ENCODE results near the gene ASIC1. TPM values are rescaled to one million over a fixed set of nuclear protein-coding genes. Genes with fewer than 3 reads are reported as not detected.

The ASIC1 gene
- total RNA-seq, 6 experiments from 2014 or later: 1.3 to 2.4 (median 1.6) TPM

DNA sequence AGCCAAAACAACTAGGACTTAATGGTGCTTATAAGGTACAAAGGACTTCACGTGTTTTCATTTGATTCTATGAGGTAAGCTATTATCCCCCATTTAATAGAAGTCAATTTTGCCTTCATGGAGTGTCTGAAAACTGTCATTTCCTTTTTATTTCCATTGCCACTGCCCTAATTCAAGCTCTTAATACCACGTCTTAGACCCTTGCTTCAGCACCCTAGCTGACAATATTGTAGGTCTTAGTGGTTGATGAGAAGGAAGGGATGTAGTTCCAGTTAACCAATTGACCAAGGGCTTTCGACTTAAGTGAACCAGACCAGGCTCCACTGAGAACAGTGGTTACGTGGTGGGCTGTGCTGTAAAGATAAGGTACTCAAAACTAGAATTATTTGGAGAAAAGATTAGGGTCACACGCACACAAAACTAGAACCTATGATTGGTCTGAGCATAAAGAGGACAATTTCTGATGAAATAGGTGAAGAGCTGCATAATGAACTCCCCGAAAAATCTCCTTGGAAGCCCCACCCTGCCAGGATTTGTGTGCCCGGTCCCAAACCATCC, 9.6 kb upstream of the ASIC1 start:
- Mint-ChIP-seq H3K27ac (no peak overlapping the region), H3K27me3 (ENCODE audit: insufficient read depth) (peaks cover 28% of the 10 kb centered on the region), H3K36me3 (ENCODE audit: low read depth) (no peaks in the 10 kb centered on the region), H3K4me1 (ENCODE audit: low read depth) (no peaks in the 10 kb centered on the region), H3K9me3 (no peaks in the 10 kb centered on the region), H3K4me3 (no peak overlapping the region)
- no peak for DNase-seq
- TF ChIP-seq CTCF (IDR thresholded peaks at IDR 0.05): no peak

DNA sequence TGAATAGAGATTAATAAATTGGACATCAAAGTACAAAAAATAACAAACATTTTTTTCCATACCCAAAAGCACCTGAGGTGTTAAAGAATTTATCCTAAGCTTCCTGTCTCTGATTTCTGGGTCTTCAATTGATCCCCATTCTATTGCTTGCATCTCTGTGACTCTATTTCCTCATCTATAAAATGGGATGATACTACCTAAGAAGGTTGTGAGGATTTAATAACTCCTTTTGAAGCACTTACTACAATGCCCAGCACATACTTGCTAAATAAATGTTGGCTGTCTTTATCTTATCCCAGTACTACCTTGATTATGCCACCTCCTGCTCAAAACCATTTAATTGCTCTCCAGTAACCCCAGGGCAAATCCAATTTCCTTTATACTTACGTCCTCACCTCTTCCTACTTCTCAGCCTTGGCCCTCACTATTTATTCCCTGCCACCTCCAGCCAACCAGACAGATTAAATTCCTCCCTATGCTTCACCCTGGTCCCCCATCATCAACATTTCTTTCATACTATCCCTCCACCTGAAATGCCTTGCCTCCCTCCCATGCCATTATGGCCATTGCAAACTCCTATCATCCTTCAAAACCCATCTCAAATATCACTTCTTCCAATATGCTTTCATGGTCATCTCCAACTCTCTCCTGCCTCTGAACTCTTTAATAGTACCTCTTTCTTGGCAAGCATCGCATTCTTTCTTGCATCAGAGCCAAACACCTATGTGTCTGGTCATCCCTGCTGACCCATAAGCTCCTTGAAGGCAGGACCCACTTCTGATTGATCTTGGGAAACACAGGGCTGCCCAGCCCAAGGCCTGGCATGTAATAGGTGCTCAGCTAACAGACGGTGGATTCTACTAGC, 7.9 kb upstream of the ASIC1 start:
- DNase-seq: no peak
- Mint-ChIP-seq H3K4me3 (no peak overlapping the region), H3K36me3 (ENCODE audit: low read depth) (no peaks in the 10 kb centered on the region), H3K4me1 (ENCODE audit: low read depth) (no peaks in the 10 kb centered on the region), H3K27me3 (ENCODE audit: insufficient read depth) (peaks cover 29% of the 10 kb centered on the region), H3K9me3 (no peaks in the 10 kb centered on the region), H3K27ac (no peak overlapping the region)
- no peak for TF ChIP-seq CTCF (IDR thresholded peaks at IDR 0.05)

DNA sequence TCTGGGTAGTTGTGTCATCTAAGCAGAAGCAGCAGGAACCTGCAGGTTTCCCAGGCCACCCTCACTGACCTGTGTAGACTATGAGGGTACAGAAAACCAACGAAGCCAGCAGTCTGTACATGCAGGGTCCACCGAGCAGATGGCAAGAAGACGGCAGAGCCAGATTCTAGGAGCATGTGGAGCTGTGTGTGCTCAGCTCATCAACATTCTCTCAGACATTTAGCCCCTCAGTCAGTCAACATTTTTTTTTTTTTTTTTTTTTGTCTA, 7.3 kb upstream of the ASIC1 start:
- H3K9me3 Mint-ChIP-seq: no peaks in the 10 kb centered on the region
- DNase-seq: no peak
- peaks cover 26% of the 10 kb centered on the region for H3K27me3 Mint-ChIP-seq (ENCODE audit: insufficient read depth)
- H3K27ac Mint-ChIP-seq: no peak overlapping the region
- no peaks in the 10 kb centered on the region for H3K36me3 Mint-ChIP-seq (ENCODE audit: low read depth)
- TF ChIP-seq CTCF (IDR thresholded peaks at IDR 0.05): no peak
- H3K4me1 Mint-ChIP-seq (ENCODE audit: low read depth): no peaks in the 10 kb centered on the region
- peak overlapping the region; percentile 60; the same call in 1 of the 2 replicates for H3K4me3 Mint-ChIP-seq

- H3K27me3 Mint-ChIP-seq (ENCODE audit: insufficient read depth): peaks cover 26% of the 10 kb centered on the region
- TF ChIP-seq CTCF (IDR thresholded peaks at IDR 0.05): no peak
- no peaks in the 10 kb centered on the region for H3K9me3 Mint-ChIP-seq
- no peak overlapping the region for H3K27ac Mint-ChIP-seq
- H3K4me1 Mint-ChIP-seq (ENCODE audit: low read depth): no peaks in the 10 kb centered on the region; the same call in 1 of the 2 replicates
- H3K36me3 Mint-ChIP-seq (ENCODE audit: low read depth): no peaks in the 10 kb centered on the region
- peak overlapping the region; percentile 60 for H3K4me3 Mint-ChIP-seq
- no peak for DNase-seq
Observed at GRCh38 chr12:50050410-50051098, 6.8 kb upstream of the ASIC1 start.

- H3K27me3 Mint-ChIP-seq (ENCODE audit: insufficient read depth): peaks cover 30% of the 10 kb centered on the region
- no peaks in the 10 kb centered on the region for H3K36me3 Mint-ChIP-seq (ENCODE audit: low read depth)
- no peaks in the 10 kb centered on the region for H3K9me3 Mint-ChIP-seq
- no peak for DNase-seq
- no peak overlapping the region for H3K27ac Mint-ChIP-seq
- peaks cover 7% of the 10 kb centered on the region for H3K4me1 Mint-ChIP-seq (ENCODE audit: low read depth)
- no peak for TF ChIP-seq CTCF (IDR thresholded peaks at IDR 0.05)
- no peak overlapping the region for H3K4me3 Mint-ChIP-seq
Observed at GRCh38 chr12:50051101-50051806, 6.1 kb upstream of the ASIC1 start.

Data from HFFc6 (cell line).